MM.1S (cell line): ENCODE data around the gene MICU1.

Experiments
- CTCF ChIP-seq: fragments of 300-600 bp; sonication (generic); IDR thresholded peaks from 2 replicates; pipeline ENCODE4 v1.5.1; 2016; ENCODE audit warnings: antibody characterized with exemption, low read length, mixed read lengths
- EZH2phosphoT487 ChIP-seq: fragments of 300-600 bp; sonication (generic); IDR thresholded peaks from 2 replicates; pipeline ENCODE4 v1.6.1; 2018; ENCODE audit warnings: antibody characterized with exemption, low read length

GRCh38 chr10:72353028-72353964 is 272.6 kb downstream of the MICU1 start:
- no peak for TF ChIP-seq EZH2phosphoT487
- no peak for TF ChIP-seq CTCF
